ENCODE data around the gene CACNA1I.

CACNA1I gene

DNA sequence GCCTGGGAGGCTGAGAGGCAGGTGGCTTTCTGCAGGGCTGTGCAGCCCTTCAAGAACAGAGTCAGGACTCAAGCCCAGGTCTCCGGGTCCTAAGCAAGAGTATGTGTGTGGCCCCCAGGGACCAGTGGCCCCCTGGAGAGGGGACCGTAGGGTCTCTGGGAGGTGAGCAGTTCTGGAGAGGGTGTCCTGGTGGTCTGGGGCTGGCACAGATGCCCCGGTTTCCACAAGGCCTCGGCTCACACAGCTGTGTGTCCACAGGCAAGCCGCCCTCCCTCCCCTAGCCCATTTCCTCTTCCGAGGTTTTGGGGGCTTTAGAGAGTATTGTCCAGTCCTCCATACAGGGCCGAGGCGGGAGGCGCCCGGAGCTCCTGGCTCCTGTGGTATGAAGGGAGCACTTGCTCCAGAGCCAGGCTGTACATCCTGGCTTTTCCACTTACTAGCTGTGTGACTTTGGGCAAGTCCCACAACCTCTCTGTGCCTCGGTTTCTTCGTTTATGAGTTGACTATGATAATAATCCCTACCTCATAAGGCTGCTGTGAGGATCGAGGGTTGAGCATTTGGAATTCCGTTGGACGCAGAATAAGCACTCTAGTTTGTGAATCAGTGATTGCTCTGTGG, 34.6 kb upstream of the CACNA1I start:
- no peak for DNase-seq (ENCODE audit: low read depth in 2 of 2)

DNA sequence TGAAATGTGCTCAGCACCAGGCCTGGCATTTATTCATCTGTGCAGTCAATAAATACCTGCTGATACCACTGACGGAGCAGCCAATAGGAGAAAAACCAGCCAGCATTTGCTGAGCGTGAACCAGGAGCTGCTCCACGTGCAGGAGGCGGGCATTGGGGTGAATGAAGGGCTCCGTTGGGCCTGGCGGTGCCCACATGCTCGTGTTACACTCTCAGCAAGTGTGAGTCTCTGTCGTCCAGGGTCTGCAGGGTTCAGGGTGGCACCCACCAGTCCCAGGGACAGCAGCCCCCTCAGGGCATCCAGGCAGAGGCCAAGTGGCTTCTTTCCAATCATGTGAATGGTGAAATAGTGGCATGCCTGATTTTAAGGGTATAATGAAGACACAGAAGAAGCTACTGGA, 33.8 kb upstream of the CACNA1I start:
- no peak for DNase-seq (ENCODE audit: low read depth in 2 of 2)

DNA sequence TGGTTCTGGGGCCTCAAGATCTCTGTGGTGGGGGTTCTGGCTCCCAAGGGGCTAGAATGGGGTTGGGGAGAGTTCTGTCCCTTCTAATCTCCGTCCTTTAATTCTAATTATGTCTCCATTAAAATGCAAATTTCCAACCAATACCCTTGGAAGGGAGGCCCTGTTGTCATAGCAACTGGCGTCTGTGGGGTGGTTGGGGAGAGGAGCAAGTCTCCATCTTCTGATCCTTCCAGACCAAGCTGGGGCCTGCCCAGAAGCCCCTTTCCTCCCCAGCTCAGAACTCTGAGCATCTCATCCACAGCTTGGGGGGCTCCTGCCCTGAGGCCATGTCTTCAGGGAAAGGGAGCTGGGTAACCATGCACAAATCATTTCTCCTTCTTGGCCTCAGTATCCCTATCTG, 32.6 kb upstream of the CACNA1I start:
- no peak for DNase-seq (ENCODE audit: low read depth in 2 of 2)

DNA sequence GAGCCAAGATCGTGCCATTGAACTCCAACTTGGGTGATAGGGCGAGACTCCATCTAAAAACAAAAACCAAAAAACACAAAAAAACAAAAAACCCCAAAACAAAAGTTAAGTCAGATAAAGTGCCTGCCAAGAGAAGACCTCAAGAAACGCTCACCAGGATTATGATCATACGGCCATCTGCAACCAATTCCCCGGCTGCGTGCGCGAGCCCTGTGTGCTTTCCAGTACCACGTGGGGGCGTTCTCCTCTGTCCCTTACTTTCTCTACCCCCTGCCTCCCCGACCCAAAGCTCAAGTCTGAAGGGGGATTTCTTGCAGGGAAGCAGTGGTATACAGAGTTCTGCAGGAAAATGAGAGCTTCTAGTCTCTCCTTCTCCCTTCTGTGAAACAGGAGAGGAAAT, 27.5 kb upstream of the CACNA1I start:
- no peak for DNase-seq (ENCODE audit: low read depth in 2 of 2)

DNA sequence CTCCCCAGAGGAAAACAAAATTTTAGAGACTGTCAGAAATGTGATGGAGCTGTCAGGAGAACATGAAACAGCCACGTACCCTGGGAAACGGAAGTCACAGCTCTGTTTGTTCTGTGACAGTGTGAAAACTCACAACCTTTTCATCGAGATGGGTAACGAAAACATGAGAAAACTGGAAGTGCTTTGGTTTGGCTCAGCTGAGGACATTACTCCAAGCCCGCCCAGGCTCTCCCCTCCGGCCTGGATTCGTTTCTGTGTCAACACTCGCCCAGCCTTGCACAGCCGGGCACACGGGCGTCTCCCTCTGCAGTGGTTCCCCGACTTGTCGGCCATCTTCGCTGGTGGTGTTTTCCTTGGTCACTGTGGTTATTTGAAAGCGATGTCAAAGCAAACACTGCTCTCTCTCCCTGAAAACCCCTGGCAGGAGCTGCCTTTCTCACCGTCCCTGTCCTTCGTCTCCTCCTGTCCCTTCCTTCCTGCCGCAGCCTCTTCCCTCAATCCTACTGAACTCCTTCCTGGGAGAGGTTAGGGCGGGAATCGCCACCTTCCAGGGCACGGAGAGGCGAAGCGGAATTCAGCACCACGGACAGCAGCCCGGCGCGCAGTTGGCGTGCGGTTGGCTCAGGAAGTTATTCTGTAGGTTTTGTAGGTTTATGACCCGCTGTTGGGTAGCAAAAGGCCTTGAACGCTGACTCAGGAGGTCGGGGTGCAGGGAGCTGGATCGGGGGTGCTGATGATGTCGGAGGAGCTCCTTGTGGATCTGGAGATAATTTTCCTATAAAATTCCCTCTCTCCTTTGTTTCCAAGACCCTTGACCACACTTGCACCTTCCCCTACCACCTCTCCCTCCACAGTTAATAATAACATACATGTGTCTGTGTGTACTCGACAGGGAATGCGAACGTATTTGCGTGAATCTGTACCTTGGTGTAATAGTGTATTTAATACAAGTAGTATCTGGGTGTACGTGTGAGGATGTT, 24.9 kb upstream of the CACNA1I start:
- DNase-seq (ENCODE audit: low read depth in 2 of 2) = no peak

DNA sequence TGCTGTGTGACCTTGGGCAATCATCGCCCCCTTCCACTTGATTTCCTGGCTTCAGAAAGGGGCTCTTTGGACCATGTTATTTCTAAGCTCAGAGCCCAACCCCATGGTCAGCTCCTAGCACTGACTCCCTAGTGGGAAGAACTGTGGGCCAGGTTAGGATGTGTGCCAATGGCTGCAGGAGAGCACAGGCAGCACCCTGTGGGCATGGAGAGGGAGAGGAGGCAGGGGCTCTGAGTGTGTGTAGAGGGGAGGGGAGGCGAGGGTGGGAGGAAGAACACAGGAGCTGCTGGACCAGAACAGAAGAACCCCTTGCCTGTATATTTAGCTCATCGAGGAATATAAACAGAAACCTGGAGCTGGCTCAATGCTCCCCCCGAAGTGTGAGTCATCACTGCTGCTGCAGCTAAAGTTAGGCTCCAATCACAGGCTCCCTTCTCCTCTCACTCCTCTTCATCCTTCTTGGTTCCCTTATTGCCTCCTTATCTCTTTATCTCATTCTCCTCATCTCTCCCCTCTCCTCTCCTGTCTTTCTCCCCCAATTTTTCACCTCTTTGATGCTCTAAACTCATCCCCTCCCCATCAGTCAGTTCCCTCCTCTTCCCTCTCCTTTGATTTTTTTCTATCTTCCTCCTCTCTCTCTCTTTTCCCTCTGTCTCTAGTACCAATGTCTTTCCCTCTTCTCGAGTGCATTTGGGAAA, 23.5 kb upstream of the CACNA1I start:
- DNase-seq (ENCODE audit: low read depth in 2 of 2) = no peak

DNA sequence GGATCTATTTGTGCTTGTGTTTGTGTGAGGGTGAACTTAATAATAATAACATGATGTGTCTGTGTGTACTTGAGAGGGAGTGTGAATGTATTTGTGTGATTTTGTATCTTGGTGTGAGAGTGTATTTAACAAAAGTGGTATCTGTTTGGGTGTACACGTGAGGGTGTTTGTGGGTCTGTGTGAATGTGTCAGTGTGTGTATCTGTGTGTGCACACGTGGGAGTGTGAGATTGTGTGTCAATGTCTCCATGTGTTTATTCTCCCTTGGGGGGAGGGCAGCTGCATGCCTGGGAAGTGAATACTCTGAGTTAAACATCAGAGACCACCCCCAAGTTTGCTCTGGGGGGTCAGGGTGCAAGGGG, 23.0 kb upstream of the CACNA1I start:
- DNase-seq (ENCODE audit: low read depth in 2 of 2) = no peak

DNA sequence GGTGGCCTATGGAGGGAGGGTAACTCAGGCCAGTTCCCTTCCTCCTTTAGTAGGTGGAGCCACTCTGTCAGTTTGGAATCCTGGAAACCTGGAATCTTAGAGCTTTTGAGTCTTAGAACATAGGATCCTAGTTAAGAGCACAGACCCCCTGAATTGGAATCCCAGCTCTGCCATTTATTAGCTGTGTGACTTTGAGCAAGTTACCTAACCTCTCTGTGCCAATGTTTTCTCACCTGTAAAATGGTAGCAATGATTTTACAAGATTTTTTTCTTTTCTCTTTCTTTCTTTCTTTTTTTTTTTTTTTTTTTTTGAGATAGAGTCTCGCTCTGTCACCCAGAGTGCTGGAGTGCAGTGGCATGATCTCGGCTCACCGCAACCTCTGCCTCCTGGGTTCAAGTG, 17.1 kb upstream of the CACNA1I start:
- no peak for DNase-seq (ENCODE audit: low read depth in 2 of 2)

DNA sequence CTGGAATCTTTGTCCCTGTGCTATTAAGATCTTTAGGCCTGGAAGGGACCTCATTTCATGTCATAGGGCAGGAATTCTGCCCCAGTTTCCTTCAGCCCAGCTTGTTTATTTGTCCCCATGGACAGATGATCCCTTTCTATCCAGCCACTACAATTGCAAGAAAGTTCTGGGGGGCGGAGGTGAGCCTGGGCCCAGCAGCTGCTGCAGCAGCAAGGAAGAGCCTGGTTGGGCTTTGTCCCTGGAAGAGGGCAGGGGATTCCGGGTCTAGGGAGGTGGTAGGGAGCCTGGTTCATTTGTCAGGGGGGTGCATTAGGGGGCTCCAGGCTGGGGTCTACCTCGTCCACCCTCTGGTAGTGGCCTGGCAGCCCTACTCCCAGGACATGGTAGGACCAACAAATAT, 16.4 kb upstream of the CACNA1I start:
- DNase-seq (ENCODE audit: low read depth in 2 of 2) = no peak

DNA sequence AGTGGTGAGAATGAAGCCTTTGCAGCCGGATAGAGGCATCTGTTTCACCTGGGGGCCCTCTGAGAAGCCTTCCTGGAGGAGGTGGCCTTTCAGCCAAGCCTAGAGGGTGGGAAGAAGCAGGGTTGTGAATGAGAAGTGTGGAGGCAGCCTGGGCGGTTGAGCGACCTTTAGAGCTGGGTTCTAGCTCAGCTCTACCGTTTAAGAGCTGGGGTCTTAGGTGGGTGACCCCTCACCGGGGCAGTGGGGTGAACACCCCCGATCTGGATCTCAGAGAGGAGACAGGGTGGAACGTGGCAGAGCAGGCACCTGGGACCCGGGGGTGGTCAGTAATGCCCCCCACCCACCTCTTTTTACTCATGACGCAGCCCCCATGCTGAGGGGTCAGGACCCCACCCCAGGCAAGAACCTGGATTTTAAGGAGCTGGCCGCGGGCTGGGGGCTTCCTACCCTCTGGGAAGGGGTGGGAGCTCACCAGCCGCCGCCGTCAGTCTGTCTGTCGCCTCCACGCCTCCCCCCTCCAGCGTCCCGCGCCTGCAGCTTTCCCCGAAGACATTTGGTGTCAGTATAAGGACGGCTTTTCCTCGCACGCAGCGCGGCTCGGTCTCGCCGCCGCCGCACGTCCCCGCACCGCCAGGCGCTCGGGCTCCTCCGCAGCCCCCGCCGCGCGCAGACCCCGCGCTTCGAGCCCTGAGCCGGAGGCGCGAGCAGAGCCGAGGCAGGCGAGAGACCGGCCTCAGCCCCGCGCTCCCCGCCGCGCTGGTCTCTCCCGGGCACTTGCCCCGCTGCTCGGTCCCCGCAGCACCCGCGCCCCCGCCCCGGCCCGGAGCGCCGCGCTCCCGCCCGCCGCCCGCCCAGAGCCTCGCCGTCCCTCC, 13.3 kb upstream of the CACNA1I start:
- DNase-seq (ENCODE audit: low read depth in 2 of 2) = no peak

DNA sequence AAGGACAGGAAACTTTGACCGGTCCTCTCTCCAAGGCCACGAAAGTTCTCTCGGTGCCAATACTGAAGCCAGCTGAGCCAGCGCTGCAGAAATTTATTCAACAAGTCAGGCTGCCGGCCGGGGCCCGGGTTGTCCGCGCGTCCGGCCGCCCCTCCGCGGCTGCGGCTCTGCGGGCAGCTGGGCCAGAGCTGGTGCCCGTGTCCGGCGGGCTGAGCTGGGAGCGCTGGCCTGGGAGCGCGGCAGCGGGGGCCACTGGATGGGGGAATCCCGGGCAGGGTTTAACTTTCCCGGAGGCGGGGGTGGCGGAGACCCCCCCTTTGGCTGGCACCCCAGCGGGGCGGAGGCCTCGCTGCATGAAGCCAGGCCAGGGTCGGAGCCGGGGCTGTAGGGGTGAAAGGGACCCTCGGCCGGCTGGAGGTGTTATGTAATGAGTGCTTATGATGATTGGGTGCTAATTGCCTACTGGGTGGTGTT, 12.3 kb upstream of the CACNA1I start:
- no peak for DNase-seq (ENCODE audit: low read depth in 2 of 2)

DNA sequence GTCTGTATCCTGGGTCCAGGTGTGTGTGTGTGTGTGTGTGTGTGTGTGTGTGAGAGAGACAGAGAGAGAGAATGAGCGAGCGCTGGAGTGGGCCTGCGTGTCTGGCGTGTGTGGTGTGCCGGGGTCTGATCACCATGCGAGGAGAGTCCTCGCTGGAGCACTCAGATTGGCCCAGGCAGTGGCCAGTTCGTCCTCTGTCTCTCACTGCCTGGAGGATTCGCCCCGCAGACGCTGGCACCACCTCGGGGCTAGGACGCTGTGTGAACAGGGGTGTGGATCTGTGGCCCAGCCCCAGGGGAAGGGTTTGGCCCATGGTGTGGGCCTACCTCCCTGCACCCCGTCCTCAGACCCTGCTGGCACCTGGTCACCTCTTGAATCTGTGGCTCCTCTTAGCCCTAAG, 11.6 kb upstream of the CACNA1I start:
- DNase-seq (ENCODE audit: low read depth in 2 of 2) = no peak

DNA sequence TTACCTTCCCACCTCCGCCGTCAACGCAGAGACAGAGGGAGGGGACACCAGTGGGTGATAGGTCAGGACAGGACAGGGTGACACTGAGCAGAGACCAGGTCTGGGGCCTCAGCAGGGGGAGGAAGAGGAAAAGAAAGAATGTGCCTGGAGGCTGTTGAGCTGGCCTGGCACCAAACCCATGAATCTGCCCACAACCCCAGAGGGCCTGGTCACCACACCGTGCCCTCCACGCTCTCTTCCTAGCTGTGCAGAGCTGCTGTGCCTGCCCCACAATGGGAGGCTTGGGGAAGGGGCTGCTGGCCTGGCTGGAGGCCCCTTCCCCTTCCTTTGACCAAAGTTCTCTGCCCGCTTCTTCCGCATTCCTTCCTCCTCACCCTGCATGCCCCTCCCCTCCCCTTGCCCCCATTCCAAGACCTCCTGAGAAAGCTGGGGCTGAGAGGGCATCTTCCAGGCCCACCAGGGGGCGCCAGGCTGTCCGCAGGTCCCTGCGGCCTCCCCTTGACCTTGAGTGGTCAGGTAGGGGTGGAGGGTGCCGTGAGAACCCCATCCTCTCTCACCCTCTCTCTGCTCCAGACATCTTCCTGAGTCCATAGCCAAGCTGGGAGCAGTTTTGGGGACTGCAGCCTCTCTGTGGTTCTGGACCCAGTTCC, 11.0 kb upstream of the CACNA1I start:
- DNase-seq (ENCODE audit: low read depth in 2 of 2) = no peak

DNA sequence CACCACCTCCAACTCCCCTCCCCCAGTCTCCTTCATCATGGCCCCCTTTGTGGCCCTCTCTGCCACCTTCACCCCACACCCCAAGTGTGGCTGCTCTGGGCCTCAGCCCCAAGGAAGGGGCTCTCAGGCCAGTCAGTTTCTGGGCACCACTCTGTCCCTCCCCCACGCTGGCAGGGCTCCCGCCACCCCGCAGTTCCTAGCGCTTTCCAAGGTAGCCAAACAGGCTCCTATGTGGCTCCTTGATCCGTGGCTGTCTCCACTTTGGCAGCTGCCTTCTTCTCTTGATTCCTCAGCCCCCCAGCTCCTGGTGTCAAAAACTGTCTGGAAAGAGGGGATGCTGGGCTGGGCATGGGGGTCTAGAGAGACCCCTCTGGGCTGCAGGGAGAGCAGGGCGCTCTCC, 10.4 kb upstream of the CACNA1I start:
- no peak for DNase-seq (ENCODE audit: low read depth in 2 of 2)

DNA sequence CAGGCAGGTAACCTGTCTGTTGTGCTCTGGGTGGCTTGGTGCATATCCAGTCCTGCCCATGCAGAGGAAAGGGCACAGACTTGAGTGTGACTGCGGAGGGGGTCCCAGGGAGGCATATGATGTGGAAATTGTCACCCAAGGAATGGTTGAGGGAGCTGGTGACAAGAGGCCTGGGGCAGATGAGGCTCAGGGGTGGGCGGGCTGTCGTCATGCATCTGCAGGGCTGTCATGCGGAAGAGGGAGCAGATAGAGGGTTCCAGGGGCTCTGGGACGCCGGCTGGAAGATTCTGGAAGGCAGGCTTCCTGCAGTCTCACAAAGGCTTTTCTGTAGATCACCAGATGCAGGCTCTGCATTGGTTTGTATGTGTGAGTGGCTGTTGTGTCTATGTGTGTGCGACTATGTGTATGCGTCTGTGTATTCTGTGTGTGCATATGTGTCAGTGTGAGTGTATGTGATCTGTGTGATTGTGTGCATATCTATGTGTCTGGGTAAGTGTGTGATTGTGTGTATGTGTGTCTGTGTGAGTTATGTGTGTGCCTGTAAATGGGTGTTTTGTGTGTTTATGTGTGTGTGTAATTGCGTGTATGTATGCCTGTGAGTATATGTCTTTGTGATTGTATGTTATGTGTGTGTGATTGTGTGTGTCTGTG, 7.6 kb upstream of the CACNA1I start:
- DNase-seq (ENCODE audit: low read depth in 2 of 2) = no peak

DNA sequence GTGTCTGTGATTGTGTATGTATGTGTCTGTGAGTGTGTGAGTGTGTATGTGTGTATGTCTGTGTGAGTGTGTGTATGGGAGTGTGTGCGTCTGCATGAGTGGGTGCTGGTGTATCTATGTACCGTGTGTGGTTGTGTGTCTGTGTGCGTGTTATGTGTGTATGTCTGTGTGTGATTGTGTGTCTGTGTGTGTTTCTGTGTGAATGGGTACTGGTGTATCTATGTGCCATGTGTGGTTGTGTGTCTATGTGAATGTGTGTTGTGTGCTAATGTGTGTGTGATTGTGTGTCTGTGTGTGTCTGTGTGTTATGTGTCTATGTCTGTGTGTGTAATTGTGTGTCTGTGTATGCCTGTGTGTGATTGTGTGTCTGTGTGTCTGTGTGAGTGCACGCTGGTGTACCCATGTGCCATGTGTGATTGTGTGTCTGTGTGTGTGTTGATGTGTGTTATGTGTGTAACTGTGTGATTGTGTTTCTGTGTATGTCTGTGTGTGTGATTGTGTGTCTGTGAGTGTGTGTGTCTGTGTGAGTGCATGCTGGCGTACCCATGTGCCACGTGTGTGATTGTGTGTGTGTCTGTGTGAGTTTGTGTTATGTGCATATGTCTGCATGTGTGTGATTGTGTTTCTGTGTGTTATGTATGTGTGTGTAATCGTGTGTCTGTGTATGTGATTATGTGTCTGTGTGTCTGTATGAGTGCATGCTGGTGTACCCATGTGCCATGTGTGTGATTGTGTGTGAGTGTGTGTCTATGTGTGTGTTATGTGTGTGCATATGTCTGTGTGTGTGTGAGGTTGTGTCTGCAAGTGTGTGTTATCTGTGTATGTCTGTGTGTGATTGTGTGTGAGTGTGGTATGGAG, 6.8 kb upstream of the CACNA1I start:
- no peak for DNase-seq (ENCODE audit: low read depth in 2 of 2)

DNA sequence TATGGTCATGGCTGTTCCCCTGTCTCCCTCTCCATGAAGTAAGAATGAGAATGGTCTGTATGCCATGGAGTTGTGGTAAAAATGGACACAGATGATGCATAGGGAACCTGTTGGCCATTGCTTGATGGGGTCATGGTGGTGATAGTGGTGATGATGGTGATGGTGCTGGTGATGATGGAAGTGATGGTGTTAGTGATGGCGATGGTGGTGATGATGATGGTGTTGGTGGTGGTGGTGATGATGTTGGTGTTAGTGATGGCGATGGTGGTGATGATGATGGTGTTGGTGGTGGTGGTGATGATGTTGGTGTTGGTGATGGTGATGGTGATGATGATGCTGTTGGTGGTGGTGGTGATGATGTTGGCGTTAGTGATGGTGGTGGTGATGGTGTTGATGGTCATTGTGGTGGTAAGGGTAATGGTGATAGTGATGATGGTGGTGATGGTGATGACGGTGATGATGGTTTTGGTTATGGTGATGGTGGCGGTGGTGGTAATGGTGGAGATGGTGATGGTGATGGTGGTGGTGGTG, 5.1 kb upstream of the CACNA1I start:
- DNase-seq (ENCODE audit: low read depth in 2 of 2) = no peak

DNA sequence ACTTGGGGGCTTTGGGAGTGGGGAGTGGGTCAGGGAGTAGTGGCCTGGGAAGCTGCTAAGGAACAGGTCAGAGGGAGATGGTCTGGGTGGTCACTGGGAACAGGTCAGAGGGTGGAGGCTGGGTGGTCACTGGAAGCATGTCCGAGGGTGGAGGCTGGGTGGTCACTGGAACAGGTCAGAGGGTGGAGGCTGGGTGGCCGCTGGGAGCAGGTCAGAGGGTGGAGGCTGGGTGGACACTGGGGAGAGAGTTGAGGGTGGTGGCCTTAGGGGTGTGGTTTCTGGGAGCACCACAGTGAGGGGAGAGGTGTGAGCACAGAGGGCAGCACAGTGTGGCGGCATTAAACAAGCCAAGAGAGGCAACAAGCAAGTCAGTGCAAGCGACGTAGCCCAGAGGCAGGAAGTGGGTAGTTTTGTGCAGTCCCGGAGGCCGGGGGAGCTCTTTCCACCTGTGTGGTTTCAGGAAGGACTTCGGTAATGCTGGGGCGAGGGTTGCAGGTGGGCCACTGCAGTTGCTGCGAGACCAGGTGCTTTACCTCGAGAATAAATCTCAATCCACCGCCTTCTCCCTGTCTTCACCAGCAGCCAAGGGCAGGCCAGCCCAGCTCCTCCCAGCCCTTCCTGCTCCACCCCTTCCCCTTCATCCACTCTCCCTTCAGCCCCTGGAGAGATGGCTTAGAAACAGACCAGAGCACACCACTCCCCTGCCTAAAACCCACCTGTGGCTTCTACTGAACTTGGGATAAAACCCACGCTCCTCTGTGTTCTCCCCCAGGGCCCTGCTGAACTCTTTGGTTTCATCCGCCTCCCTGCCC, 3.2 kb upstream of the CACNA1I start:
- DNase-seq (ENCODE audit: low read depth in 2 of 2) = no peak

Data from stimulated activated CD8-positive, alpha-beta memory T cell treated with anti-CD3 and anti-CD28 coated beads, Interleukin-15, amount 100 ng/mL, for 48 hours (primary cell).